22Rv1 (cell line): ENCODE results near the gene SPRN.
"Not testable (repeated sequence)": the region's sequence is repeated elsewhere in the genome, so short reads cannot be mapped to it uniquely, and the experiment has no call there.

Experiments
- H3K27ac ChIP-seq: fragments of 450-650 bp; 2 replicates; pipeline ENCODE4 v1.5.1; 2017
- CTCF ChIP-seq: fragments of 450-650 bp; IDR thresholded peaks from 2 replicates; pipeline ENCODE4 v1.5.1; 2017; ENCODE audit warnings: mild to moderate bottlenecking
- ZFX ChIP-seq: fragments of 450-650 bp; IDR thresholded peaks from 2 replicates; pipeline ENCODE4 v1.6.1; 2017; ENCODE audit warnings: antibody characterized with exemption, borderline replicate concordance

The SPRN gene

GRCh38 chr10:133421336-133422222 is 2.8 kb downstream of the SPRN start:
- no peak overlapping the region for H3K27ac ChIP-seq
- TF ChIP-seq ZFX (no peak), CTCF (no peak)

- TF ChIP-seq CTCF (no peak), ZFX (no peak)
- H3K27ac ChIP-seq: no peak overlapping the region
Measured at GRCh38 chr10:133420579-133420978, 3.8 kb downstream of the SPRN start.

GRCh38 chr10:133420028-133420427 is 4.4 kb downstream of the SPRN start:
- H3K27ac ChIP-seq: no peak overlapping the region
- TF ChIP-seq ZFX: no peak
- no peak for TF ChIP-seq CTCF

- no peak overlapping the region for H3K27ac ChIP-seq
- TF ChIP-seq CTCF (no peak), ZFX (no peak)
Measured at GRCh38 chr10:133419211-133419950, 5.0 kb downstream of the SPRN start.

GRCh38 chr10:133418289-133418993 is 6.0 kb downstream of the SPRN start:
- no peak for TF ChIP-seq ZFX
- no peak for TF ChIP-seq CTCF
- H3K27ac ChIP-seq: no peak overlapping the region

- TF ChIP-seq CTCF: no peak
- no peak for TF ChIP-seq ZFX
- no peak overlapping the region for H3K27ac ChIP-seq
Measured at GRCh38 chr10:133415752-133416151, 8.7 kb downstream of the SPRN start.

GRCh38 chr10:133414401-133414800 is 10.0 kb downstream of the SPRN start:
- not testable (repeated sequence) for H3K27ac ChIP-seq
